HL-60 (cell line): ENCODE results near the gene ZNF343.
"Not testable (repeated sequence)": the region's sequence is repeated elsewhere in the genome, so short reads cannot be mapped to it uniquely, and the experiment has no call there.

Source experiments
- DNase-seq, 2 experiments: peaks; one replicate each; pipeline ENCODE4 v3.0.0-alpha.2; 2010 to 2020; ENCODE audit warnings: low read depth in 1 of 2, low spot score in 1 of 2
- H3K27ac ChIP-seq: fragments of 250-450 bp; sonication (Bioruptor Pico); replicated peaks from 2 replicates; pipeline ENCODE4 v1.5.1; 2020; ENCODE audit warnings: mild to moderate bottlenecking, moderate library complexity
- H3K27me3 ChIP-seq: fragments of 250-450 bp; sonication (Bioruptor Pico); 2 replicates; pipeline ENCODE4 v1.5.1; 2021; ENCODE audit warnings: mild to moderate bottlenecking, moderate library complexity; ENCODE audit not compliant: insufficient read depth, poor library complexity, severe bottlenecking
- H3K4me3 ChIP-seq: replicated peaks from 2 replicates; pipeline ENCODE4 v1.5.1; 2011; ENCODE audit warnings: mild to moderate bottlenecking, control low read depth, low read length; ENCODE audit not compliant: insufficient read depth
- CTCF ChIP-seq: IDR thresholded peaks from one replicate; pipeline ENCODE4 v1.5.1; 2011; ENCODE audit warnings: low read length, control low read depth, inconsistent platforms; ENCODE audit not compliant: insufficient read depth
- GABPA ChIP-seq: IDR thresholded peaks from 2 replicates; pipeline ENCODE4 v1.6.1; 2012; ENCODE audit warnings: low read depth
- POLR2AphosphoS5 ChIP-seq: IDR thresholded peaks from 2 replicates; pipeline ENCODE4 v1.6.1; 2012; ENCODE audit warnings: low read depth
- REST ChIP-seq: IDR thresholded peaks from 2 replicates; pipeline ENCODE4 v1.6.1; 2012; ENCODE audit warnings: low read depth; ENCODE audit not compliant: insufficient replicate concordance
- SPI1 ChIP-seq: IDR thresholded peaks from 2 replicates; pipeline ENCODE4 v1.6.1; 2012; ENCODE audit warnings: low read depth, mild to moderate bottlenecking, borderline replicate concordance

Gene ZNF343

GRCh38 chr20:2507464-2507863 is 1.3 kb downstream of the ZNF343 start:
- Histone ChIP-seq H3K27me3 (no peaks in the 10 kb centered on the region), H3K4me3 (no peak overlapping the region), H3K27ac (no peak overlapping the region)
- no peak for TF ChIP-seq POLR2AphosphoS5
- TF ChIP-seq GABPA, result no peak
- no peak for TF ChIP-seq SPI1
- no peak for TF ChIP-seq CTCF
- TF ChIP-seq REST, result no peak
- no peak for DNase-seq

- H3K4me3 ChIP-seq, H3K27ac ChIP-seq, DNase-seq, H3K27me3 ChIP-seq: not testable (repeated sequence)
Observed at GRCh38 chr20:2506426-2506825, 2.3 kb downstream of the ZNF343 start.

- not testable (repeated sequence) for H3K27me3 ChIP-seq, H3K4me3 ChIP-seq, H3K27ac ChIP-seq, DNase-seq
- peak; percentile 74; the same call in 1 of the 2 replicates for TF ChIP-seq SPI1
Observed at GRCh38 chr20:2504803-2505202, 3.9 kb downstream of the ZNF343 start.

GRCh38 chr20:2502808-2503384 is 5.8 kb downstream of the ZNF343 start:
- not testable (repeated sequence) for H3K4me3 ChIP-seq, H3K27ac ChIP-seq, DNase-seq, H3K27me3 ChIP-seq

- no peak overlapping the region for H3K27ac ChIP-seq
- TF ChIP-seq GABPA (no peak), SPI1 (no peak), REST (no peak), POLR2AphosphoS5 (no peak), CTCF (no peak)
- H3K27me3 ChIP-seq, result no peaks in the 10 kb centered on the region
- no peak for DNase-seq
- H3K4me3 ChIP-seq, result no peak overlapping the region
Observed at GRCh38 chr20:2485661-2486060, 23.1 kb downstream of the ZNF343 start.
